Fibroblast of pulmonary artery (primary cell): Measurements from ENCODE around the gene AMMECR1L.
"Not testable (repeated sequence)": the region's sequence is repeated elsewhere in the genome, so short reads cannot be mapped to it uniquely, and the experiment has no call there.

Experiments used
- DNase-seq: peaks from one replicate; pipeline ENCODE4 v3.0.0-alpha.2; 2010; ENCODE audit warnings: low read depth
- H3K4me3 ChIP-seq: replicated peaks from 2 replicates; pipeline ENCODE4 v1.5.1; 2011; ENCODE audit warnings: low read depth, mild to moderate bottlenecking, control low read depth, low read length, moderate library complexity
- CTCF ChIP-seq: IDR thresholded peaks from 2 replicates; pipeline ENCODE4 v1.5.1; 2011; ENCODE audit warnings: mild to moderate bottlenecking, control low read depth, low read length, inconsistent platforms; ENCODE audit errors: missing control alignments

Gene AMMECR1L

GRCh38 chr2:127814677-127815076 is 71.1 kb downstream of the AMMECR1L start:
- no peak for TF ChIP-seq CTCF
- DNase-seq: no peak
- H3K4me3 ChIP-seq: no peak overlapping the region

GRCh38 chr2:127812441-127812840 is 73.3 kb downstream of the AMMECR1L start:
- not testable (repeated sequence) for DNase-seq, H3K4me3 ChIP-seq
